ENCODE results near the gene HLA-E. TPM values are rescaled to one million over a fixed set of nuclear protein-coding genes. Genes with fewer than 3 reads are reported as not detected.
A peak's percentile ranks its signal among the peaks of the same experiment; 100 is the strongest.

Gene HLA-E
- total and polyA plus RNA-seq, 2 of the 13 experiments (the other 11 are each of a cell fraction or from before 2014, with no cell fraction given): 45.2 to 90.4 TPM

- peak overlapping the region in 1 of 3 experiments; percentile 52; a peak in 1 of 6 replicates for H3K4me3 ChIP-seq (replicated peaks in 1 of 3; ENCODE audit: insufficient read depth in 1 of 3, low read depth in 2 of 3, low read length in 3 of 3)
- peak overlapping the region; percentile 75 for H3K4me2 ChIP-seq (ENCODE audit: low read depth, low read length)
- DNase-seq (ENCODE audit: low spot score) (no peak), ATAC-seq (peak; percentile 53), FAIRE-seq (no peak)
- no peak overlapping the region for H3K9ac ChIP-seq (ENCODE audit: insufficient read depth, low read depth, low read length)
- H3K4me1 ChIP-seq (ENCODE audit: insufficient read depth, low read length): peaks cover 25% of the 10 kb centered on the region
- no peaks in the 10 kb centered on the region for H4K20me1 ChIP-seq (ENCODE audit: insufficient read depth, low read length)
- no peaks in the 10 kb centered on the region for H3K36me3 ChIP-seq (replicated peaks in 1 of 2; ENCODE audit: control insufficient read depth in 1 of 2, insufficient read depth in 2 of 2, low read length in 2 of 2)
- no peak overlapping the region for H3K27ac ChIP-seq (ENCODE audit: extremely low read length, insufficient read depth, low read length)
- WGBS (ENCODE audit: low lambda C conversion rate): 20% methylated on average over 21 of the region's 33 CpGs
- in situ Hi-C loops (cut with HindIII; ENCODE audit: extremely low pct_ligation_motif_present, low pct_unique_long_range_greater_than_20kb): loop anchor here (5.0 to 10.0 kb wide), 4 partner anchors 61 to 243 kb away; partner anchors contain the start of genes DHX16 and TUBB
- BruUV-seq (replicated peaks): no TSS peak
- no peaks in the 10 kb centered on the region for H3K79me2 ChIP-seq (ENCODE audit: insufficient read depth, low read length)
- H2AFZ ChIP-seq (ENCODE audit: low read length): no peak overlapping the region
- ChIA-PET POLR2A (interaction anchor here (1.0 to 1.5 kb wide), 5 partner anchors 60 to 249 kb away, joined by 3 to 9 read pairs (median 6); partner anchors contain the start of genes GNL1 and PRR3), CTCF (ENCODE audit: low intra/inter-chr PET ratio, low total read pairs) (interaction anchor here (1.0 to 6.0 kb wide), 6 partner anchors 28 to 192 kb away, joined by 3 to 110 read pairs (median 12); partner anchors contain the start of gene DHX16)
- no peaks in the 10 kb centered on the region for H3K9me3 ChIP-seq (ENCODE audit: low read length)
- intact Hi-C loops (cut with micrococcal nuclease; ENCODE audit: unreplicated experiment): loop anchor here (5.0 kb wide), 1 partner anchor 241 kb away; the partner anchor contains the start of gene TUBB
- peaks cover 0 to 44% of the 10 kb centered on the region in 2 experiments; a peak in 3 of 5 replicates for H3K27me3 ChIP-seq (ENCODE audit: control insufficient read depth in 1 of 2, insufficient read depth in 2 of 2, low read length in 2 of 2)
- TF ChIP-seq EZH2 (conservative IDR thresholded peaks at IDR 0.05; ENCODE audit: low read depth, low read length) (peak; percentile 10; the same call in 1 of the 2 replicates), FOXJ3 (CRISPR knock-in tag; IDR thresholded peaks at IDR 0.05; ENCODE audit: borderline replicate concordance) (no peak), ZNF274 (CRISPR knock-in tag; IDR thresholded peaks at IDR 0.05) (0 out of 2 replicates have a peak, but pooled peaks have one; percentile 53), MTF2 (CRISPR knock-in tag; IDR thresholded peaks at IDR 0.05; ENCODE audit: borderline replicate concordance) (peak; percentile 51; the same call in 1 of the 2 replicates), ZXDC (CRISPR knock-in tag; IDR thresholded peaks at IDR 0.05) (0 out of 2 replicates have a peak, but pooled peaks have one; percentile 35), TCF7L2 (IDR thresholded peaks at IDR 0.05; ENCODE audit: low read depth, low read length) (no peak), CENPBD1 (CRISPR knock-in tag; IDR thresholded peaks at IDR 0.05; ENCODE audit: borderline replicate concordance, low read depth) (no peak), FOXC1 (CRISPR knock-in tag; IDR thresholded peaks at IDR 0.05; ENCODE audit: borderline replicate concordance) (0 out of 2 replicates have a peak, but pooled peaks have one; percentile 34), ZFP90 (CRISPR knock-in tag; IDR thresholded peaks at IDR 0.05; ENCODE audit: borderline replicate concordance) (0 out of 2 replicates have a peak, but pooled peaks have one; percentile 23), HOXA3 (CRISPR knock-in tag; IDR thresholded peaks at IDR 0.05) (0 out of 2 replicates have a peak, but pooled peaks have one; percentile 5), MYNN (CRISPR knock-in tag; IDR thresholded peaks at IDR 0.05; ENCODE audit: low read depth) (no peak), ZNF687 (CRISPR knock-in tag; IDR thresholded peaks at IDR 0.05) (peak; percentile 20), ELF4 (CRISPR knock-in tag; IDR thresholded peaks at IDR 0.05; ENCODE audit: borderline replicate concordance) (no peak), ZNF768 (CRISPR knock-in tag; IDR thresholded peaks at IDR 0.05) (peak; percentile 32; the same call in 1 of the 2 replicates)
These were observed 7.9 kb upstream of the HLA-E start for GRCh38 chr6:30481211-30481964.
